Natural killer cell (primary cell): ENCODE data around the gene NETO2. TPM values are rescaled to one million over a fixed set of nuclear protein-coding genes. Genes with fewer than 3 reads are reported as not detected.

Experiments used
- ATAC-seq, 3 donors: fragments of 150-1000 bp in 2 of 3; fragments of 200-7000 bp in 1 of 3; cut with Tn5 transposase; 1 replicate in 1 of 3; 2 replicates in 2 of 3; pipeline ENCODE4 v1.10.0; 2021; ENCODE audit warnings: mild to moderate bottlenecking in 2 of 3, moderate library complexity in 2 of 3
- DNase-seq, 2 donors: peaks; one replicate each; pipeline versions ENCODE4 v3.0.0 to v3.0.0-alpha.2; 2013 to 2021; ENCODE audit warnings: mixed read lengths in 1 of 2
- H3K27ac ChIP-seq: one replicate; pipeline ENCODE4 v1.5.1; 2013; ENCODE audit warnings: mild to moderate bottlenecking, low read length
- H3K27me3 ChIP-seq: one replicate; pipeline ENCODE4 v1.6.1; 2013; ENCODE audit warnings: low read length; ENCODE audit not compliant: control insufficient read depth, insufficient read depth
- H3K36me3 ChIP-seq: one replicate; pipeline ENCODE4 v1.6.1; 2013; ENCODE audit warnings: low read length; ENCODE audit not compliant: control insufficient read depth, insufficient read depth
- H3K4me1 ChIP-seq: one replicate; pipeline ENCODE4 v1.6.1; 2013; ENCODE audit warnings: low read length; ENCODE audit not compliant: control insufficient read depth, insufficient read depth
- H3K4me3 ChIP-seq: one replicate; pipeline ENCODE4 v1.5.1; 2013; ENCODE audit warnings: low read length
- H3K9me3 ChIP-seq: one replicate; pipeline ENCODE4 v1.6.1; 2013; ENCODE audit warnings: low read length; ENCODE audit not compliant: control insufficient read depth, insufficient read depth
- H3K27ac Mint-ChIP-seq, 2 donors: one replicate each; pipeline ENCODE4 v1.8.0; 2022; ENCODE audit warnings: mild to moderate bottlenecking in 2 of 2, mixed read lengths in 2 of 2, moderate library complexity in 1 of 2
- H3K27me3 Mint-ChIP-seq, 2 donors: one replicate each; pipeline ENCODE4 v1.8.0; 2022; ENCODE audit warnings: low read depth in 2 of 2, mixed read lengths in 2 of 2
- H3K36me3 Mint-ChIP-seq: one replicate; pipeline ENCODE4 v1.8.0; 2022; ENCODE audit warnings: mixed read lengths
- H3K4me1 Mint-ChIP-seq, 2 donors: one replicate each; pipeline ENCODE4 v1.8.0; 2022; ENCODE audit warnings: mixed read lengths in 2 of 2
- H3K4me3 Mint-ChIP-seq: one replicate; pipeline ENCODE4 v1.8.0; 2022; ENCODE audit warnings: mild to moderate bottlenecking, moderate library complexity, mixed read lengths
- H3K9me3 Mint-ChIP-seq, 2 donors: one replicate each; pipeline ENCODE4 v1.8.0; 2022; ENCODE audit warnings: mixed read lengths in 2 of 2
- WGBS: methylation state at CpG from one replicate; pipeline ENCODE4 v1.1.7; 2013; ENCODE audit warnings: missing lambda C conversion rate; ENCODE audit not compliant: insufficient coverage; 5-methylcytosine and 5-hydroxymethylcytosine counted together
- intact Hi-C: fragments of 100-400 bp; cut with micrococcal nuclease; formaldehyde crosslinking; loops from one replicate; pipeline ENCODE4 v1.14.2; 2022
- total RNA-seq, 4 donors: library from RNA; stranded (reverse); fragments of 120-200 nt in 1 of 4; gene quantifications; one replicate each; pipeline versions ENCODE4 v1.2.3 to v1.2.4, GENCODE V29; 2013 to 2022
- TF ChIP-seq, protein P1 (sequence below): fragments of 200-600 bp; IDR thresholded peaks from one replicate; pipeline ENCODE4 v1.8.0; 2022; ENCODE audit warnings: antibody characterized with exemption

The NETO2 gene
- total RNA-seq, 3 donors from 2014 or later (not counting 1 experiment from before 2014, with no cell fraction given) = 0.40 to 0.48 TPM; not detected in 1

DNA sequence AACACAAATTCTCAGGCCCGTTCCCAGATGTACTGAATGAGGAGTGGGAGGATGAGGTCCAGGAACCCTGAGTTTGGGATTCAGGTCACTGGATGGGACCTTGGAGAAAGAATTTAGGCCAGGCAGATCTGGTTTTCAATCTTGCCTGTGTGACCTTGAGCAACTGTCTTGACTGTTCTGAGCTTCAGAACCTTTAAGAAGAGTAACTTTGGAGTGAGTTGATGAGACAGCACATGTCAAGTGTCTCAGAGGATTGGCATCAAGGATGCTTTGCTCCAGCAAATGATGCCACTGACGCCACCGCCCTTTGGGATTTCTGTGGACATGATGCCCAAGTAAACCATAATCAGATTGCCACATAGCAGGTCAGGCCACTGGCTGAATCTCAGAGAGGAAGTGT lies 114.0 kb downstream of the NETO2 start:
- H3K27me3 Mint-ChIP-seq = peaks cover 12 to 25% of the 10 kb centered on the region in 2 donors
- no peaks in the 10 kb centered on the region for H3K9me3 Mint-ChIP-seq
- TF ChIP-seq, protein P1, sequence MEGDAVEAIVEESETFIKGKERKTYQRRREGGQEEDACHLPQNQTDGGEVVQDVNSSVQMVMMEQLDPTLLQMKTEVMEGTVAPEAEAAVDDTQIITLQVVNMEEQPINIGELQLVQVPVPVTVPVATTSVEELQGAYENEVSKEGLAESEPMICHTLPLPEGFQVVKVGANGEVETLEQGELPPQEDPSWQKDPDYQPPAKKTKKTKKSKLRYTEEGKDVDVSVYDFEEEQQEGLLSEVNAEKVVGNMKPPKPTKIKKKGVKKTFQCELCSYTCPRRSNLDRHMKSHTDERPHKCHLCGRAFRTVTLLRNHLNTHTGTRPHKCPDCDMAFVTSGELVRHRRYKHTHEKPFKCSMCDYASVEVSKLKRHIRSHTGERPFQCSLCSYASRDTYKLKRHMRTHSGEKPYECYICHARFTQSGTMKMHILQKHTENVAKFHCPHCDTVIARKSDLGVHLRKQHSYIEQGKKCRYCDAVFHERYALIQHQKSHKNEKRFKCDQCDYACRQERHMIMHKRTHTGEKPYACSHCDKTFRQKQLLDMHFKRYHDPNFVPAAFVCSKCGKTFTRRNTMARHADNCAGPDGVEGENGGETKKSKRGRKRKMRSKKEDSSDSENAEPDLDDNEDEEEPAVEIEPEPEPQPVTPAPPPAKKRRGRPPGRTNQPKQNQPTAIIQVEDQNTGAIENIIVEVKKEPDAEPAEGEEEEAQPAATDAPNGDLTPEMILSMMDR = no peak
- H3K27ac Mint-ChIP-seq = no peak overlapping the region
- Histone ChIP-seq H3K4me1 (no peaks in the 10 kb centered on the region), H3K27ac (no peak overlapping the region), H3K4me3 (no peak overlapping the region), H3K9me3 (no peaks in the 10 kb centered on the region), H3K27me3 (no peaks in the 10 kb centered on the region), H3K36me3 (no peaks in the 10 kb centered on the region)
- DNase-seq (no peak), ATAC-seq (no peak)
- intact Hi-C loops = no loop called here
- H3K4me1 Mint-ChIP-seq = no peaks in the 10 kb centered on the region
- H3K36me3 Mint-ChIP-seq = no peaks in the 10 kb centered on the region
- no peak overlapping the region for H3K4me3 Mint-ChIP-seq
- WGBS = 95% methylated on average over 3 of the region's 3 CpGs

DNA sequence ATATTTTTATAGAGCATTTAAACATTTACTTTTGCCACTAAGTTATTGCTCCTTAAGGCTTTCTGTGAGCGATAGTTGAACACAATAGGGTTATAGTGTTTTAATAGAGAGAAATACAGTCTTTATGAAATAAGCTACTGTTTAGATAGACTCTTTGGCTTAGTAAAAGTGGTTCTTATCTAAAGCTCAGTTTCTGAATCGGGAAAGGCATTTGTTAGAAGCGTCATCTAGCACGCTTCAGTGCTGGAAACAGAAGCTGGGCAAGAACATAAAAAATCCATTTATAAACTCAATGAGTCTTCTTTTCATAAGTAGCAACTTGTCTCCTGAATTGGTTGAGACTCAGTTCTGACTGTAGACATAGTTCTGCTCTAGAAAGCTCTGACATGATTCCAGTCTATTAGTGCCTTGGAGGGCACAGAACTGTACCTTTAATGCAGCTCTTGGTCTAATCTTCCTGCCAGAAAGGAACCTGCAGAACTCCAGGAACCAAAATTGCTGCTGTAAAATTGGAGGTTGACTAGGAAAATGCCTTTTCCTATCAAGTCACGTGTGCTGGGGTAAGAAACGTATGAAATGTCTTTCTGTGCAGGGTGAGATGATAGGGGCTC lies 114.9 kb downstream of the NETO2 start:
- WGBS = 94% methylated on average over 6 of the region's 6 CpGs

More for the DNA sequence above, 114.9 kb downstream of the NETO2 start:
- Histone ChIP-seq H3K4me1 (no peaks in the 10 kb centered on the region), H3K9me3 (no peaks in the 10 kb centered on the region), H3K4me3 (no peak overlapping the region), H3K27ac (no peak overlapping the region), H3K27me3 (no peaks in the 10 kb centered on the region), H3K36me3 (no peaks in the 10 kb centered on the region)
- no peak for DNase-seq
- no peak overlapping the region for H3K27ac Mint-ChIP-seq
- no peak for ATAC-seq
- intact Hi-C loops = no loop called here
- H3K27me3 Mint-ChIP-seq = peaks cover 8 to 21% of the 10 kb centered on the region in 2 donors
- TF ChIP-seq, protein P1 = no peak
- H3K9me3 Mint-ChIP-seq = no peaks in the 10 kb centered on the region
- no peaks in the 10 kb centered on the region for H3K36me3 Mint-ChIP-seq
- H3K4me1 Mint-ChIP-seq = no peaks in the 10 kb centered on the region
- no peak overlapping the region for H3K4me3 Mint-ChIP-seq

Other genes with a start within 250 kb of the NETO2 start
- 10 to 100 TPM; 71.8 to 83.2 (median 74.5) TPM for gene DNAJA2, start 170.3 kb downstream of the NETO2 start, total RNA-seq